ENCODE results near the gene SLC36A2.

DNA sequence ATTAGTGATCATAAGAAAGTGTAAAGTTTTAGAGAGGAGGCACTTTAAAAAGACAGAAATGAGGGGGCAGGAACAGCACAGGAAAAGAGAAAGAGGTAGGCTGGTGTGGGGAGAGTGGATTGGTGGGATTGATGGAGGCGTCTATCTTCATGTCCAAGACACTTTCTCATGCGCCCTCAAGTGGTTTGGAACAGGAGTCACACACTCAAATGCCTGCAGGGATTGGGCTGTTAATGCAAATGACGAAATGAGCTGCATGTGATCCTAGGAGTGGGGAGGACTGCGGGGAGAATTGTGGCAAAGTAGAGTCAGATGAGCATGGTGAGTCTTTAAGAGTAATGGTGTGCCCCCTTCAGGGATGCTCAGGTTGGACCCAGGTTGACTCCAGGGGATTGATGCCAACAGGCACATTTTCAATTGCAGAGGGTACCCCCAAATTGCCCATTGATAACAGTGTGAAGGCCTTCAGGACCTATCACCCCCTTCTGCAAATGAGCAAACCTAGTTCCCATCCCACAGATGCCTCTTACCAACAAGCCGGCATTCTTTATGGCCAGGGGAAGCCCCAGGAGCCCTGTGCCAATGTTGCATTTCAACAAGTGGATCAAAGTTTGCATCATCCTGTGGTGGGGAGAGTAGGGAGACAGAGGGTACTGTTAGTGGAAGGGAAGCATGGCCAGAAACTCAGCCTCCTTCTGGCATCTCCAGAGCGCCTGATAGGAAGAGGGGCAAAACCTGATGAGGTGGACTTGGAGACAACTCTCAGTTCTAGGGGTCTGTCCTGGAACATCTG, 49.1 kb downstream of the SLC36A2 start:
- TF ChIP-seq CTCF (tag by site-specific recombination; IDR thresholded peaks at IDR 0.05) (no peak), ZNF585B (tag by site-specific recombination; IDR thresholded peaks at IDR 0.05) (no peak), SP3 (tag by site-specific recombination; IDR thresholded peaks at IDR 0.05) (no peak), ZNF274 (IDR thresholded peaks at IDR 0.05; ENCODE audit: low read length) (no peak), ZNF274 (tag by site-specific recombination; IDR thresholded peaks at IDR 0.05; ENCODE audit: borderline replicate concordance) (no peak), ZNF830 (tag by site-specific recombination; IDR thresholded peaks at IDR 0.05; ENCODE audit: low read depth) (no peak), ZBTB17 (tag by site-specific recombination; IDR thresholded peaks at IDR 0.05) (peak; percentile 65; the same call in 1 of the 2 replicates), ZNF791 (tag by site-specific recombination; IDR thresholded peaks at IDR 0.05) (no peak), MZF1 (tag by site-specific recombination; IDR thresholded peaks at IDR 0.05; ENCODE audit: borderline replicate concordance) (no peak), ZNF776 (tag by site-specific recombination; IDR thresholded peaks at IDR 0.05; ENCODE audit: borderline replicate concordance) (no peak), ZBTB8A (tag by site-specific recombination; IDR thresholded peaks at IDR 0.05) (no peak), ZNF629 (tag by site-specific recombination; IDR thresholded peaks at IDR 0.05) (no peak)
- TF ChIP-seq, protein P1, sequence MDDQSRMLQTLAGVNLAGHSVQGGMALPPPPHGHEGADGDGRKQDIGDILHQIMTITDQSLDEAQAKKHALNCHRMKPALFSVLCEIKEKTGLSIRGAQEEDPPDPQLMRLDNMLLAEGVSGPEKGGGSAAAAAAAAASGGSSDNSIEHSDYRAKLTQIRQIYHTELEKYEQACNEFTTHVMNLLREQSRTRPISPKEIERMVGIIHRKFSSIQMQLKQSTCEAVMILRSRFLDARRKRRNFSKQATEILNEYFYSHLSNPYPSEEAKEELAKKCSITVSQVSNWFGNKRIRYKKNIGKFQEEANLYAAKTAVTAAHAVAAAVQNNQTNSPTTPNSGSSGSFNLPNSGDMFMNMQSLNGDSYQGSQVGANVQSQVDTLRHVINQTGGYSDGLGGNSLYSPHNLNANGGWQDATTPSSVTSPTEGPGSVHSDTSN (CRISPR knock-in tag; IDR thresholded peaks at IDR 0.05) = no peak
- TF ChIP-seq, protein P2, sequence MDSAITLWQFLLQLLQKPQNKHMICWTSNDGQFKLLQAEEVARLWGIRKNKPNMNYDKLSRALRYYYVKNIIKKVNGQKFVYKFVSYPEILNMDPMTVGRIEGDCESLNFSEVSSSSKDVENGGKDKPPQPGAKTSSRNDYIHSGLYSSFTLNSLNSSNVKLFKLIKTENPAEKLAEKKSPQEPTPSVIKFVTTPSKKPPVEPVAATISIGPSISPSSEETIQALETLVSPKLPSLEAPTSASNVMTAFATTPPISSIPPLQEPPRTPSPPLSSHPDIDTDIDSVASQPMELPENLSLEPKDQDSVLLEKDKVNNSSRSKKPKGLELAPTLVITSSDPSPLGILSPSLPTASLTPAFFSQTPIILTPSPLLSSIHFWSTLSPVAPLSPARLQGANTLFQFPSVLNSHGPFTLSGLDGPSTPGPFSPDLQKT (IDR thresholded peaks at IDR 0.05; ENCODE audit: borderline replicate concordance, low read depth, low read length) = no peak

Data from HEK293 (cell line).